ENCODE results near the gene TTLL11.
"Not testable (repeated sequence)": the region's sequence is repeated elsewhere in the genome, so short reads cannot be mapped to it uniquely, and the experiment has no call there.

TTLL11 gene

DNA sequence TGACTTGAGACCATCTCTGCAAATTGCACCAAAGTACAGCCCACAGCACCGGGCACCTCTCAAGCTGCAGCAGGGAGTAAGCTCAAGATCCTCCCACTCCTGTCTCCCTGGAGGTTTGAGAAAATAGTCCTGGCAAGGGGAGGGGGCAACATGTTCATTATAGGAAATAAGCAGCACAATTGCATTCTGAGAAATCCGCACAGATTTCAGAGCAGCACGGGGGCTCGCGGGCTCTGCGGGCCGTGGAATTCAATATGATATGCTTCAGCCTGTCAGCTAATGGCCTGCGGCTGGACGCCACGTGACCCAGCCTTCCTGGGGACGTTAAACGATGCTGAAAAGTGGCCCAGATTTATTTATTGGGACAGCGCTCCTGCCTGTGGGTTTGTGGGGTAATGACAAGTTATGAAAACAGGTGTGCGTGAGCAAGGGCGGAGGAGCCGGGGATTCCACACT is 285.3 kb downstream of the TTLL11 start:
- no peak for DNase-seq

DNA sequence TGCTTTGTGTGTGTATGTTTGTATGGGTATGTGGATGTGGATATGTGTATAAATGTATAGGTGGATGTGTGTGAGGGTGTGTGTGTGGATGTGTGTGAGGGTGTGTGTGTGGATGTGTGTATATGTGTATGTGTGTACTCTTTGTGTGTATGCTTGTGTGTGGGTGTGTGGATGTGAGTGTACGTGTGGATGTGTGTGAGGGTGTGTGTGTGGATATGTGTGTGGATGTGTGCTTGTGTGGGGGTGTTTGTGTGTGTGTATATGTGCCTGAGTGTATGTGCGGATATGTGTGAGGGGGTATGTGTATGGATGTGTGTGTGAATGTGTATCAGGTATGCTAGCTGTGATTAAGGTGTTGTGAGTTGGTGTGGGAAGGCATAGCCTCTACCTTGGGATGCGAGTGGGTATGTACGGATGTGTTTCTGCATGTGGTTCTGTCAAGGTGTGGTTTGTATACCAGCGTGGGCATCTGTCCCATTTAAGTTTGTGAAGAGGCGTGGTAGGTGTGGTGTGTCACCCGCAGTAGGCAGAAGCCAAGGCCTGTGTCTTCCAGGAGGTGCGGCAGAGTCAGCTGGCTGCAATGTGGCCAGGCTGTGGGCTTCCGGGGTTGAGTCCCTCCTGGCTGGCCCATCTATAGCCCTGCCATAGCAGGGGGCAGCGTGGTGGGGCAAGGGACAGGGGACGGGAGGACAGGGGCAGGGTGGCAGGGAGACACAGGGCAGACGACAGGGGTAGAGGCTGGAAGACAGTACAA is 285.9 kb downstream of the TTLL11 start:
- DNase-seq: no peak

DNA sequence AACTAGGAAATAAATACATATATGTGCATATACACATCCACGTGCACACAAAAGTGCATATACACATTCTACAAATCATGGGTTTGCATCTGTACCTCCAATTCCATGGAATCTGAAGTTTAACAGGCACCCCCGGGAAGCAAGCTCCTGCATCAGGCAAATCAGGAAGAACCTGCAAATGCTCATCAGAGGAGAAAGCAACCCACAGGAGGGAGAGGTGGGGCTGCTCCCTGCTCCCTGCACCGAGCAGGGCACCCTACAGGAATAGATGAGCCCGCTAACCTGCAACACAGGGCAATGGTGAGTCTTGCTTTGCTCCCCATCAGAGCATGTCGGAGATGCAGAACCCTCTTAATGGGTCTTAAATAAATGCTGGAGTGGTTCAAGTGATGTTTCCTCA is 290.4 kb downstream of the TTLL11 start:
- no peak for DNase-seq

GRCh38 chr9:121801579-121801978 is 291.5 kb downstream of the TTLL11 start:
- DNase-seq: no peak

DNA sequence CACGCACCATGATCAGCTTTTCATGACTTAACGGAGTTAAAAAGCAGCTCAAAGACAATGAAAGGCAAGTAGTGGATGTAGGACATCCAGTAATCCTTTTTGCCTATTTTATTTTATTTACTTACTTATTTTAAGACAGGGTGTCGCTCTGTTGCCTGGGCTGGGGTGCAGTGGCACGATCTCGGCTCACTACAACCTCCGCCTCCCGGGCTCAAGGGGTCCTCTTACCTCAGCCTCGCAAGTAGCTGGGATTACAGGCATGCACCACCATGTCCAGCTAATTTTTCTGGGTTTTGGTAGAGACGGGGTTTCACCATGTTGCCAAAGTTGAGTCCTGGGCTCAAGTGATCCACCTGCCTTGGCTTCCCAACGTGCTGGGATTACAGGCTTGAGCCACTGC is 292.7 kb downstream of the TTLL11 start:
- no peak for DNase-seq

GRCh38 chr9:121798941-121799340 is 294.2 kb downstream of the TTLL11 start:
- no peak for DNase-seq

DNA sequence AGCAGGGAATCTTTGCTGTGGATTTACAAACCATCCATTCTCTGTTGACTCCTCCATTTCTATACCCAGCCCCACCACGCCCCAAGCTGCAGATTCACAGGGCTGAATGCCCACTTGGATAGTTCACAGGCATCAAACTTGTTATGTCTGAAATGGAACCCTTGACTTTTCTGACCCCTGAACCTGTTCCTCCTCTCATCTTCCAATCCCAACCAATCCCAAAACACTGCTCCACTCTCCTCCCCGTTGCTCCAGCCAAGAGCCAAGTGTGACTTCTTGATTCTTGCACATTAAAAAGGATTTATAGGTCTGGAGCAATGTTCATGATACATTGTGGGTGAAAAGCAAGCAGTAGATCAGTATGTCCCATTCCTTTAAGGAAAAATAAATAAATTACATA is 296.0 kb downstream of the TTLL11 start:
- no peak for DNase-seq

- DNase-seq: not testable (repeated sequence)
These were observed 298.8 kb downstream of the TTLL11 start for GRCh38 chr9:121794334-121794733.

- not testable (repeated sequence) for DNase-seq
These were observed 300.6 kb downstream of the TTLL11 start for GRCh38 chr9:121792476-121792875.

DNA sequence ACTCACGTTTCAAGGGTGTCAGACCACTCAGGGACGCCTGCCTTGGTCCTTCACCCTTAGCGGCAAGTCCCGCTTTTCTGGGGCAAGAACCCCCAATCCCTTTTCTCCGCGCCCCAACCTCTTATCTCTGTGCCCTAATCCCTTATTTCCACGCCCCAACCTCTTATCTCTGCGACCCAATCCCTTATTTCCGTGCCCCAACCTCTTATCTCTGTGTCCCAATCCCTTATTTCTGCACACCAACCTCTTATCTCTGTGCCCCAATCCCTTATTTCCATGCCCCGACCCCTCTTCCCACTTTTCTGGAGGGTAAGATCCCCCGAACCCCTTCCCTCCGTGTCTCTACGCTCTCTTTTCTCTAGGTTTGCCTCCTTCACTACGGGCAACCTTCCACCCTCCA is 302.3 kb downstream of the TTLL11 start:
- DNase-seq: no peak

DNA sequence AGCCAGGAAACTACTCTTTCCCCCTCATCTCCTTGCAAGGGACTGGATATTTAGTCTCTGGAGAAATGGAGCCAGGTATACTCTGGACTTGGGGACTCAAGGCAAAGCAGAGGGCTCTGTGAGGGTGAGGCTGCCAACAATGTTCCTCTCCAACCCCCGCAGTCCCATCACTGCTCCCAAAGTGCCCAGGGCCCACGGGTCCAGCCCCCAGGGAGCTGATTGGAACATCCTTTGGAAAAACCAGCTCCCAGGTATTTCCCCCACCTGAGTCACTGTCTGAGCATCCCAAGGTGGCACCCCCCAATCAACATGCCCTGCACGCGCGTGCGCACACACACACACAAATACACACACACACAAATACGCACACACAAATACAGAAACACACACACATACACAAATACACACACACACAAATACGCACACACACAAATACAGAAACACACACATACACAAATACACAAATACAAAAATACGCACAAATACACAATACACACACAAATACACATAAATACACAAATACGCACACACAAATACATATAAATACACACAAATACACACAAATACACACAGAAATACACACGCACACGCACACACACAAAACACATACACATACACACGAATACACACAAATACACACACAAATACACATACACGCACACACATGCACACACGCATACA is 304.3 kb downstream of the TTLL11 start:
- no peak for DNase-seq

GRCh38 chr9:121786998-121787422 is 306.1 kb downstream of the TTLL11 start:
- DNase-seq: no peak

DNA sequence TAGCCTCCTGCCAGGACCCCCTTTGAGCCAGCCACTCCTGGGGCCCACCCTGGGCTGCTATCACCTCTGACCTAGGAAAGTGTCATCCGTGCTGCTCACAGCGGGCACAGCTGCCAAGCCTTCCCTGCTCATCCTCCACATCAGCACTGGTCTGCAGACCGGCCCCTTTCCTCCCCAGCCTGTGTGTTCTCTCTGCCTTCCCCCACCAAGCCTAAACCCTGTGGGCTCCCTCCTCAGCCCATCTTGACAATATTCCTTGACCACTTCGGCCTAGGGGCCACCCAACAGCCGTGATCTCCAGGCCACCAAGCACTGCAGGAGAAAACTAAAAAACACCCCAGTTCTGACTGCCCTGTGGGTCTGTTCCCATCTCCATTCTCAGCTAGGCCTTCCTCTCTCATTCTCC is 306.6 kb downstream of the TTLL11 start:
- no peak for DNase-seq

- DNase-seq: no peak
These were observed 307.2 kb downstream of the TTLL11 start for GRCh38 chr9:121785673-121786542.

GRCh38 chr9:121784731-121785411 is 308.2 kb downstream of the TTLL11 start:
- DNase-seq: no peak

- no peak for DNase-seq
These were observed 309.3 kb downstream of the TTLL11 start for GRCh38 chr9:121783521-121784507.

GRCh38 chr9:121783111-121783510 is 310.0 kb downstream of the TTLL11 start:
- no peak for DNase-seq

GRCh38 chr9:121782514-121783110 is 310.5 kb downstream of the TTLL11 start:
- DNase-seq: no peak

GRCh38 chr9:121781701-121782464 is 311.2 kb downstream of the TTLL11 start:
- no peak for DNase-seq

GRCh38 chr9:121781145-121781548 is 312.0 kb downstream of the TTLL11 start:
- DNase-seq: no peak
